PC-9 (cell line): ENCODE measurements around the gene AP4B1.

Experiments
- CTCF ChIP-seq: fragments of 200-600 bp; sonication (generic); conservative IDR thresholded peaks from 2 replicates; pipeline ENCODE4 v1.6.1; 2017; ENCODE audit warnings: mixed run types, antibody characterized with exemption, mild to moderate bottlenecking, moderate library complexity
- EZH2 ChIP-seq: fragments of 200-600 bp; sonication (generic); IDR thresholded peaks from 2 replicates; pipeline ENCODE4 v1.8.0; 2017; ENCODE audit warnings: antibody characterized with exemption, low read depth

DNA sequence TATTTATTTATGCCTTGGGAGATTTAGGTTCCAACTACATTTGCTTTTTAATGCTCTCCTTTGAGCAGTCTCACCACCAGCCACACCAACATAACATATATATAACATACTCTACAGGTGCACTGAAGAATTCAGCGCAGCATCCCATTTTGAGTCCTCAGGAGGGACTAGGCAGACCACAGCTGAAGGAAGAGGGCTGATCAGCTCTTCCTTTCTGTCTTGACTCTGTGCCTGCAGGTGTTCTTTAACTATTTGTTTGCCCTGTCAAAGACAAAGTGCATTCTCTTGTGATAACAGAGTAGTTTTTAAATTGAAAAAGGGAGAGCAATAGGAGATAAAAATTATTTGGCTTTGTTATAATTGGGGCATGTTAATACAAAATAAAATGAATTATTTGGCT is 41.5 kb upstream of the AP4B1 start:
- TF ChIP-seq CTCF (no peak), EZH2 (no peak)
